MM.1S (cell line): Measurements from ENCODE around the gene BCL2A1.

Source experiments
- EZH2phosphoT487 ChIP-seq: fragments of 300-600 bp; sonication (generic); IDR thresholded peaks from 2 replicates; pipeline ENCODE4 v1.6.1; 2018; ENCODE audit warnings: antibody characterized with exemption, low read length
- TF ChIP-seq, protein P1 (sequence below): fragments of 300-600 bp; sonication (generic); IDR thresholded peaks from 2 replicates; pipeline ENCODE4 v1.5.1; 2016; ENCODE audit warnings: antibody characterized with exemption, low read length, mixed read lengths

DNA sequence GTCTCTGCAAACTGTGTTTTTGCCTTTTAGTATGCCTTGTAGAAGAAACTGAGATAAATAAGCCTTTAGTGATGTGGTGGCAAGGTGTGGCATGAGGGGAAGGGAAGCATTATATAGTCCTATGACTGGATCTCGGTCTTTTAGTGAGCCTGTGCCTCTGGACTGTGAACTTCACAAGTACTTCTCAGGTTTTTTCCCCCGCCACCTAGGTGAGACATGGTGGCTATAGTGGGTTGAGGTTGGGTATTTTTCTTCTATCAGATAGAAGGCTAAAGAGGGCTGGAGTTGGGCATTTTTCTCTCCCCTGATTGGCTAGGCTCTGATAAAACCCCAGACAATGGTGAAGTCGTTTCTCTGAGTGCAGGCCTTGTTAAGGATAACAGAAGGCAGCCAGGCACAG lies 49.7 kb upstream of the BCL2A1 start:
- TF ChIP-seq, protein P1, sequence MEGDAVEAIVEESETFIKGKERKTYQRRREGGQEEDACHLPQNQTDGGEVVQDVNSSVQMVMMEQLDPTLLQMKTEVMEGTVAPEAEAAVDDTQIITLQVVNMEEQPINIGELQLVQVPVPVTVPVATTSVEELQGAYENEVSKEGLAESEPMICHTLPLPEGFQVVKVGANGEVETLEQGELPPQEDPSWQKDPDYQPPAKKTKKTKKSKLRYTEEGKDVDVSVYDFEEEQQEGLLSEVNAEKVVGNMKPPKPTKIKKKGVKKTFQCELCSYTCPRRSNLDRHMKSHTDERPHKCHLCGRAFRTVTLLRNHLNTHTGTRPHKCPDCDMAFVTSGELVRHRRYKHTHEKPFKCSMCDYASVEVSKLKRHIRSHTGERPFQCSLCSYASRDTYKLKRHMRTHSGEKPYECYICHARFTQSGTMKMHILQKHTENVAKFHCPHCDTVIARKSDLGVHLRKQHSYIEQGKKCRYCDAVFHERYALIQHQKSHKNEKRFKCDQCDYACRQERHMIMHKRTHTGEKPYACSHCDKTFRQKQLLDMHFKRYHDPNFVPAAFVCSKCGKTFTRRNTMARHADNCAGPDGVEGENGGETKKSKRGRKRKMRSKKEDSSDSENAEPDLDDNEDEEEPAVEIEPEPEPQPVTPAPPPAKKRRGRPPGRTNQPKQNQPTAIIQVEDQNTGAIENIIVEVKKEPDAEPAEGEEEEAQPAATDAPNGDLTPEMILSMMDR, result no peak
- TF ChIP-seq EZH2phosphoT487, result no peak
